Superior temporal gyrus (tissue), 1 donor: ENCODE results near the gene PRR33.
"Not testable (repeated sequence)": the region's sequence is repeated elsewhere in the genome, so short reads cannot be mapped to it uniquely, and the experiment has no call there.

Source experiments
- DNase-seq: peaks from one replicate; pipeline ENCODE4 v3.0.0-alpha.2; 2016; ENCODE audit errors: extremely low spot score

The PRR33 gene

DNA sequence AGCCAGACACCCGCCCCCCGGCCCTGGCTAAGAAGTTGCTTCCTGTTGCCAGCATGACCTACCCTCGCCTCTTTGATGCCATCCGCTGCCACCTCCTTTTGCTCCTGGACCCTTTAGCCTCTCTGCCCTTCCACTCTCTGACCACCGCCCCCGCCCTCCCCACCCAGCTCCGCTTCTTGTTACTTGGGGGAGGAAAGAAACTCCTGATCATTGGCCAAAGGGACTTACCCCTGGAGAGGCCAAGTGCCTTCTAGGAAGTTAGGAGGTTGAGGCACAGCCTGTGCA is at the start of gene PRR33:
TSS of gene PRR33 (minus strand) at position 65 of the 285 bp plus-strand sequence. CDS start 1,311 bp downstream, outside the sequence.
- no peak for DNase-seq

DNA sequence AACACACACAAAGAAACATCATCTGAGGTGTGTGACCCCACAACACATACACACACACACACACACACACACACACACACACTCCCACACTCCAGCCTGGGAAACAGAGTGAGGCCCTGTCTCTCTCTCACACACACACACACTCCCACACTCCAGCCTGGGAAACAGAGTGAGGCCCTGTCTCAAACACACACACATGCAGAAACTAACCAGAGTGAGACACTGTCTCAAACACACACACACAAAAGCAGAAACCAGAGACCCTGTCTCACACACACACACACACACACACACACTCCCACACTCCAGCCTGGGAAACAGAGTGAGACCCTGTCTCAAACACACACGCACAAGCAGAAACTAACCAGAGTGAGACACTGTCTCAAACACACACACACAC is 48.1 kb upstream of the PRR33 start:
- DNase-seq, result not testable (repeated sequence)

DNA sequence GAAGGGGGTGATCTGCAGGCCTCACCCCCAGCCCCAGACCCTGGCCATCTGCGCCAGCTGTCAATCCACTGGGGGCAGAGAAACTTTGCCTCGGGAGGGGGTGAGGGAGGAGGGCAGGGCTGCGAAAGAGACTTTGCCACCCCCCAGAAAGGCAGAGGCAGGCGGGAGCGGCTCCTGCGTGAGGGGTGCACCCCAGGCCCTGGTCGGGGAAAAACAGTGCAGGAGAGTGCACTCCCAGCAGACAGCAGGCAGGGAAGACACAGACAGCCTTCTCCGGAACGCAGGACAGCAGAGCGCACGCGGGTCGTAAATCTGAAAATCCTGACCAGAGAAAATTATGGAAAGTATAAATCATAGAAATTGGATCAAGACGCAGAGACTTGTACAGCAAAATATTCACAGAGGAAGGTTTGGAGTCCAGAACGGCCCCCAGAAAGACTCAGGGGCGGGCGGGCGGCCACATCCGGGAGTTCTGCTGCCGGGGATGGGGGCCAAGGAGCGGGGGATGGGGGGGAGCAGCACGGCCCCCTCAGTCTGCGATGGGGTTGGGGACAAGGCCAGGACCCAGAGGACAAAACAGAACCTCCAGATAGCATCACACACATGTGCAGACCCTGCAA is 47.4 kb upstream of the PRR33 start:
- no peak for DNase-seq

DNA sequence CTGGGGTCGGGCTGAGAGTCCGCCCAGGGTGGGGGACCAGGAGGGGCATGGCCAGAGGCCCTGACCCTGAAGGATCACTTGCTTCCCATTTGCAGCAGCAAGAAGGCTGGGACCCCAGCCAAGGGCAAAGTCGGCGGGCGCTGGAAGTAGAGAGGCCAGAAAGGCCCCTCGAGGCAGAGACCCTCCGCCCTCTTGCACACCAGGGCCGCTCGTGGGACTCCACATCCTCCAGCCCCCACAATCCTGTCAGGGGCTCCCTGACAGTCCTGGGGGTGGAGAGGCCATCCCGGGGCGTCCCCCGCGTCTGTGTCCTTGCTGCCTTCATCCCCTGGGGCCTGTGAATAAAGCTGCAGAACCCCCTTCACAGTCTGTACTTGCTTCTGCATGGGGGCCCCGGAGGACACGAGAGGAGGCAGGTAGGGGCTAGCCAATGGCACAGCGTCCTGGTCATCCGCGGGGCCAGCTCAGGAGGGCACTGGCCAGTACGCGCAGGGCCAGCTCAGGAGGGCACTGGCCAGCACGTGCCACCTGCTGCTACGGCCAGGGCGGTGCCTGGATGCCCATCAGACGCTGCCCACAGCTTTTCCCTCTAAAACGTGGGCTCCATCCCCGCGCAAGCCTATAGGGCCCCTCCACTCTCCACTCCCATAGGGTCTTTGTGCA is 46.8 kb upstream of the PRR33 start:
- DNase-seq, result no peak

DNA sequence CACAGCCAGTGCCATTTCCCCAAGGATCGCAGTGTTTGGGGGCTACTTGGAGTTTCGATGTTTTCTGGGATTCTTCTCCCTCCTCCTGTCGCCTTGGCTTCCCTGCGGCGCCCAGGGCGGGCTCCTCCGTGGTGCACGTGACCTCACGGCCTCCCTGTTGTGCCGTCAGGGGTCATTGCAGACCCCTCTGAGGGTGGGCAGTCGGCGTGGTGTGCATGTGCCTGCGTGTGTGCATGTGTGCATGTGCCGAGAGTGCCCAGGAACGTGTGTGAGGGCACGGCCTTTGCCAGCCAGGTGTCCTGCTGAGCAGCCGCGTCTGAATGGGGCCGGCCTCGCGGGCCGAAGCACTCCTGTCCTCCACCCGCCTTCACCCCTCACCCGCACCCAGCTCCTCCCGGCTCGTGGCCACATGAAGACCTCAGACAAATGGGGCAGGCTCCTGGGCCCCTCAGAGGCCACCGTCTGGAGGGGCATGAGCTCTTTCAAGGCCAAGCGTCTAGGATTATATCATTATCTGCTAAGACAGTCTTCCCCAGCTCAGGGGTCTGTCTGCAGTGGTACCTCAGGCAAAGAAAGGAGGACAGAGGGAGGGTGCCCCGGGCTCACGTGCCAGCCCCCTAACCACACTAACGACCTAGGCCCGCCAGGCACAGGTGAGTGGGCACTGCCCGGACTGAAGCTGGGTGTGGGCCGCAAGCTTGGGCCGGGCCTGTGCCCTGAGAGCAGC is 46.1 kb upstream of the PRR33 start:
- no peak for DNase-seq

DNA sequence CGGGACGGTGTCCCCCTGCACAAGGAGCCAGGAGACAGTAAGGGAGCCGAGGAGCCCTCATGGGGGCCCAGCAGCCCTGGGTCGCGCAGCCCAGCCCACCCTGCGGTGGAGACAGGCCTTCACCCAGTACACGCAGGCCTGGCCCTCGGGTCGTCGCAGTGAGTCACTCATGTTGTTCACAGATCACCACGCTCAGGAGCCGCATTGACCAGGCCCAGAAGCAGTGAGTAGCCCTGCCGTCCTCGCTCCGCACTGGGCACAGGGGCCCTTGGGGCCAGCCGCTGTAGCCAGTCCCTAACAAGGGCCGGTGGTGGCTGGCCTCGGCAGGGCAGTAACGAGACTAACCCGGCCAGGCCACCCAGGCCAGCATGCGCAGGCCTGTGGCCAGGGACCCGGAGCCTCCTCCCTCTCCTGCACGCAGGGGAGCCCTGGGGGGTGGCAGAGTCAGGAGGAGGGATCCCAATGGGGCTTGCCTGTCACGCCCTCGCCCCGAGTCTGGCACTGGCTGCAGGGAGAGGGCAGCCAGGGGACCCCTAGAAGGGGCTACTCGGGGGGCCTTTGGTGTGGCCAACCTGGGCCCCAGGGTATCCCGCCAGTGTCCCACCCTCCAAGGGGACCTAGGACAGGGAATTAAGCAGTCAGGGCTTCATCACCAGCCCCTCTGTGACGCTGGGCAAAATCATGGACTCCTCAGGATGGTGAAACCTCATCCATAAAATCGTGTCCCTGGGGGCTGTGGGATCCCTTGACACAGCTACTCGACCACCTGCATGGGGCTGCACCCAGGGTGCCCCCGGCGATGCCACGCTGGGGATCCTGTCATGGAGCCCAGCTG is 45.3 kb upstream of the PRR33 start:
- DNase-seq, result no peak

DNA sequence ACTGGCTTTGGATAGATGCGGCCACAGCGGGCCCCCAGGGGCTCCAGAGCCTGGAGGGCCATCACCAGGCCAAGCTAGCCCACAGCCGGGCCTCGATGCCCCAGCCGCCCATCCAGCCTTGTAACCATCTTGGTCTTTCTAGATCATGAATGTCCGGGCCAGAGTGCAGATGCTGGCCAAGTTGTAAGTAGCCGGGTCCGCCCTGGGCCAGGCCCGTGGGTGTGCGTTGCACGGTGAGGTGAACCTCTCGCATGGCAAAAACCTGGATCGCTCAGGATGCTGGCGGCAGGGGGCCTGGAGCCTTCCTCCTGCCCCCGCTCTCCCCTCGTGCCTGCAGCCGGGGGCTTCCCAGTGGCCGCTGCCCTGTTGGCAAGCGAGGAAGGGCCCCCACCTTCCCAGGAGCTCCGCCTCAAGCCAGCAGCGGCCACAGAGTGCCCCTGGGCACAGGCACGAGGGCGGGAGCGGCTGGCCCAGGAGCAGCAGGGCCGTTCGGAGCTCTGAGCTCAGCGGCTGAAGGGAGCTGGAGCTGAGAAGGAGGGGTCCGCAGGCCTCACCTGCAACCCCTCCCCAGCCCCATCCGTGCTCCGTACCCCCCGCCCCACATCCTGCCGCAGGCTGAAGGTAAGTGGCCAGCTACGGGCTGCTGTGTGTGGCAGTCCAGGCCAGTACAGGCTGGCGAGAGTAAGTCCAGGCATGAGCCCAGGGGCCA is 44.5 kb upstream of the PRR33 start:
- no peak for DNase-seq

DNA sequence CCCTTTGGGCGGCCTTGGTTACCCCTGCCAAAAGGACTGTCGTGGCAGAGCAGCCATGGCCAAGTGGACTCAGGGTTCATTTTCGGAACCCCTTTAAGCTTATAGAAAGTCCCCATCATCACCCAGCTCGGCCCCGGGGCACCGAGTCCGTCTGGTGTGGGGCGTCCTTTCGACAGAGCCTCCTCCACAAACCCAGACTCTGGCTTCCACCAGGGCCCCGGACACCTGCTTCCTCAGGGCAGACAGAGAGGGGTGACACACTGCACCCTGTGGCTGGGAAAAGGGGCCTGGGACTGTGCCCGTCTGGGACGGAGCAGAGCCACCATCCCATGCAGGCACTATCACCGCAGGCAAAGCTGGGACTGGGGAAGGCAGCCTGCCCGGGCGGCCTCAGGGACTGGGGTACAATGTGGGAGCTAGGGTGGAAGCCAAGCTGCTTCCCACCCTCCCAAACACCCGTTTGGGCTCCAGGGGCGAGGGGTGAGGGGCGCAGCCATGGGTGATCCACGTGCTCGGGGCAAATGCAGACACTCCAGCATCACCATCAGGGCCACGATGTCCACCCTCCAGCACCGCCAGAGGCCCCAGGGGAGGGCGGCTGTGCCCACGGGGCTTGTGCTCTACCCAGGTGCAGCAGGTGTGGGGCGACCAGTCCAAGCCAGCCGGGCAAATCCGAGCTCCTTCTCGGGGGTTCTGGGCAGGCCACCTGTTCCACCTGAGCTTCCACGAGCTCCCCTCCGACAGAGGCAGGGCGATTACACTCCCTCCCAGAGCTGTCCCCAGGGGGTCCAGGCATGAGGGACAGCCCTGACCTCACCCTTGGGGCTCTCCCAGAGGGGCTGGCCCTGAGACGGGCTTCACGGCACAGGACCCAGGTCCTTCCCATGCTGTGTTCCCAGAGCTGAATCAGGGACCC is 43.7 kb upstream of the PRR33 start:
- DNase-seq, result no peak

DNA sequence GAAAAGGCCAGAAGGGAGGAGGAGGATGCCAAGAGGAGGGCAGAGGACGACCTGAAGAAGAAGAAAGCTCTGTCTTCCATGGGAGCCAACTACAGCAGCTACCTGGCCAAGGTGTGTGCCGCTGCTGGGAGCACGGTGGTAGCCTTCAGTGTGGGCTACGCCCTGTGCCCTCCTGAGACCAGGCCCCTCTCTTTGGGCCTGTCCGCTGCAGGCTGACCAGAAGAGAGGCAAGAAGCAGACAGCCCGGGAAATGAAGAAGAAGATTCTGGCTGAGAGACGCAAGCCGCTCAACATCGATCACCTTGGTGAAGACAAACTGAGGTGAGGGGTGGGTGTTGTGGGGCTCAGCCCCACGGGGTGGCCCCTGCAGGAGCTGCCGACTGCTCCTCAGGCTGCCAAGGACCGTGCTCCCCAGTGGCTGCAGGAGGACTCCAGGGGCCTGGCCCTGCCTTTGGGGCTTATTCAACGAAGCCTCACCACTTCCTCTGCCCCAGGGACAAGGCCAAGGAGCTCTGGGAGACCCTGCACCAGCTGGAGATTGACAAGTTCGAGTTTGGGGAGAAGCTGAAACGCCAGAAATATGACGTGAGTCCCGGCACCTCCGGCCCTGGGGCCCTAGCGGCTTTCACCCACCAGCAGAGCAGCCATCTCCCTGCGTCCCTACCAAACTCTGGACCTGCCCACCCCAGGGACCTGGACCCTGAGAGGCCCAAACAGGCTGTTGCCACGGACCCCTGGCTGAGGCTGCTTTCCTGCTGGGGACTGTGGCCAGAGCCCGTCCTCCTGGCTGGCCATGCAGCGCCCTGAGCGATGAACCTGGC is 42.9 kb upstream of the PRR33 start:
- DNase-seq, result no peak

DNA sequence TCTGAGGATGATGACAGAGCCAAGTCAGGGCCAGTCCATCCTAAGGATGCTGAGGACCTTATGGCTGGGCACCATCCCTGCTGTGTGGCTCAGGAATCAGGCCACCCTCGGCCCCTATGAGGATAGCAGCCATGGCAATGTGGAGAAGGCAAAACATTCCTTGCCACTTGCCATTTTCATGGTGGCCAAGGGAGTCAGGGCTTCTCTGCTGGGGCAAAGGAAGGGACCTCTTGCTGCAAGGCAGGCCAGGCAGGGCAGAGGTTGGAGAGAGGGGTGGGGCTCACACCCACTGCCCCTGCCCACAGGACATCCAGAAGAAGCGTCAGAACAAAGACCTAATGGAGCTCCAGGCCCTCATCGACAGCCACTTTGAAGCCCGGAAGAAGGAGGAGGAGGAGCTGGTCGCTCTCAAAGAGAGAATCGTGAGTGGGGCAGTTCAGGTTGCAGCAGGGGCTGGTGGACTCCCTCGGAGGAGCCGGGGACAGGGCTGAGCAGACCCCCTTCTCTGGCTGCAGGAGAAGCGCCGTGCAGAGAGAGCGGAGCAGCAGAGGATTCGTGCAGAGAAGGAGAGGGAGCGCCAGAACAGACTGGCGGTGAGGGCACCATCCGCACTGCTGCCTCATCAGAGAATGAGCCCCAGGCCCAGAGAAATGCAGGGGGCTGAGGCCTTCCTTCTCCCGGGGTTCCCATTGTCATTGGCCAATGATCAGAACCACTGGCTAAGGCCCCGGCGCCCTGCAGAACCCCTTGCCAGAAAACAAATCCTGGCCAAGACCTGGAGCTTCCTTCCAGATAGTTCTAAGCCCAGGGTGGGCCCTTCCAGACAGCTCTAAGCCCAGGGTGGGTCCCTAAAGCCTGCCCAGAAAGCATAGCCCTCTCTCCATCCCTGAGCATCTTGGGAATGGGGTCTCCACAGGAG is 42.0 kb upstream of the PRR33 start:
- DNase-seq, result no peak

DNA sequence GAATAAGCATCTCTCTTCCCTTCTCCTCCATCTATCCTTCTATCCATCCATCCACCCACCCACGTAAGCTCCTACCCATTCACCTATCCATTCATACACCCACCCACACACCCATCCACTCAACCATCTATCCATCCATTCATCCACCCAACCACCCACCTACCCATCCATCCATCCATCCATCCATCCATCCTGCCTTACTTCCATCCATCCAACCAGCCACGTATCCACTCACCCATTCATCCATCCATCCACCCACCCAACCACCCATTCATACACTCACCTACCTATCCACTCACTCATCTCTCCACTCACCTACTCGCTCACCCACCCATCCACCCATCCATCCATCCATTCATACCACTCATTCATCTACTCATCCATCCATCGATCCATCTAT is 41.0 kb upstream of the PRR33 start:
- no peak for DNase-seq

DNA sequence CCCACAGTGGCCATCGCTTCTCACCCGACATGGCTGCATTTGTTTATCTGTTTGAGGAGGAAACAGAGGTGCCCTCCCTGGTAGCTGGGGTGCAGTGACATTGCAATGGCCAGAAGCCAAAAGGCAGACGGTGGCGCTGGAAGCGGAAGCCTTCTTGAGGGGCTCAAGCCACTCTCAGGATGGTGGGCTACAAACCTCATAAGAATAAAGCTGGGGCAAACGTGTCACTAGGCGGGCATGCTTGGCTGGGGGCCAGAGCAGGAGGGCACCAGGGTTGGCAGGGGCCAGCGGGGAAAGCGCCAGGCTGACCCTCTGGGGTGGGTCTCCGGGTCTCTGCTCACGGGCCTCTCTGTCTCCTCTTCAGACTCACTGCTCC is 40.4 kb upstream of the PRR33 start:
- DNase-seq, result no peak

DNA sequence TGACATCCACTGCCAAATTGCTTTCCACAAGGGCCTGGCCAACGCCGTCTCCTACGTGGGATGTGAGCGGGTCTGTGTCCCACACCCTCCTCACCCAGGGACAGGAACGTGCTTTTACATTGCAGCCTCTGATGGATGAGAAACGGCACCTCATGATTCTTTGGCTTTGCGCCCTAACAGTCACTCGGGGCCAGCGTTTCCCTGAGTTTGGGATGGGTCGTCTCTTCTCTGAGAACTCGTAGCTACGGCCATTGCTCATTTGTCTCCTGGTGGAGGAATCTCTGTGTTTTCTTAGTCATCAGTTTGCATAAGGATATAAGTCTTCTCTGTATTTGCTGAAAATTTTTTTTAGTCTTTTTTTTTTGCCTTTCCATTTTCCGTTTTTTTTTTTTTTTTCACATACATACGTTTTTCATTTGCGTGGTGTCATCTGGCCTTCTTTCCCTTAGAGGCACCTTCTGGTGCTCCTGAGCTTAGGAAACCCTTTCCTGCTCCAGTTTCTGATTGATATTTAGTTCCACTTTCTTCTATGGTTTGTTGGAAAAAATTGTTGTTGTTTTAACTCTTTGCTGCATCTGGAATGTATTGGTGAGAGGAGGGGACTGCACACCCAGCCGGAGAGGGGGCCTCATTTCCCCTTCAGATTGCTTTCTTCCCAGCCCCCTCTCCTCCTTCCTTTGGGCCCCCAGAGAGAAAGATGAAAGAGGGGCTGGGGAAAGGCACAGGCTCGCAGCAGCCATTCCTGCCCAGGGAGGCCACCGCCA is 39.8 kb upstream of the PRR33 start:
- no peak for DNase-seq

DNA sequence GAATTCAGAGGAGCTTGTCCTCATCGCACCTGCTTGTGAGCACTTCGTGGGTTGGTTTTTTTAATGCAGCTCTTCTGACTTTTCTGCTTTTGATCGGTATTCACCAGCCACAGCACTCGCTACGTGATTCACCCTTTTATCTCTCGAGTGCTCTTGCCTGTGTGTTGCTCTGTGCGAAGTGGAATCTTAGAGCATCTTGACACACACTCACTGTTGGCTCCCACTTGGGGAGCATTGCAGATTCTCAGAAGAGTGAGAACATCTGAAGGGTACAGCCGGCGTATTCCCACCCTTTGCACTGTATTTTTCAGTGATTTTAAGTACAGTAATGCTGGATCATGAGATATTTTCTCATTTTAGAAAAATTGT is 38.8 kb upstream of the PRR33 start:
- no peak for DNase-seq

DNA sequence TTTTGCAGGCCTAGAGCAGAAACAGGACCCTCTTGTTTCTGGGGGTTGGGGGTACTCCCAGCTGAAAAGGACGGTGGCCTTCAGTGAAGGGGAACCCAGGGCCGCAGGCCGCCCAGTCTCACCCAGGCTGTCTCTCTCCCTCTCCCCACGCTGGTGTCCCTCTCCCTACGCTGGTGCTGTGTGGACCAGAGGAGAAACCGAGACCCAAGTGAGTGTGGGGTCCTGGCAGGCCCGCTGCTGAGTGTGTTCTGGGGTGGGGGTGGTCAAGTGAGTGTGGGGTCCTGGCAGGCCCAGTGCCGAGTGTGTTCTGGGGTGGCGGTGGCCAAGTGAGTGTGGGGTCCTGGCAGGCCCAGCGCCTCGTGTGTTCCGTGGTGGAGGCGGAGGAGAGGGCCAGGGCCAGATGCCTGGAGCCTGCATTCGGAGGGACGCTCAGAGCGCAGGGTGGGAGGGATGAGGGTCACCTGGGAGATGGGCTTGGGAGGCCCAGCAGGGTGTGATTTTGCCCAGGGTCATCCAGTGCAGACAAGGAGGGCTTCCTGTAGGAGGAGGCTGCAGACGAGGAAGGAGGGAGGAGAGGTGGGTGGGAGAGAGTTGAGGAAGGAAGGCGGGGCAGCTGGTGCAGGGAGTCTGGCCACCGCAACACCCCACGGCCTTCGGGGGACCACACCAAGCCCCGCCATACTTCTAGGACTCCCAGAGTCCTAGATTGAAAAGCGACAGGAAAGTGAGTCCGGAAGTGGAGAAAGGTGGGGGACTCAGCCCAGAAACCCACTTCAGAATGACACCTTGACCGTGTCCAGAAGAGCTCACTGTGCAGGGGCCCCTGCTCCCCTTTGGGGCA is 38.1 kb upstream of the PRR33 start:
- no peak for DNase-seq

DNA sequence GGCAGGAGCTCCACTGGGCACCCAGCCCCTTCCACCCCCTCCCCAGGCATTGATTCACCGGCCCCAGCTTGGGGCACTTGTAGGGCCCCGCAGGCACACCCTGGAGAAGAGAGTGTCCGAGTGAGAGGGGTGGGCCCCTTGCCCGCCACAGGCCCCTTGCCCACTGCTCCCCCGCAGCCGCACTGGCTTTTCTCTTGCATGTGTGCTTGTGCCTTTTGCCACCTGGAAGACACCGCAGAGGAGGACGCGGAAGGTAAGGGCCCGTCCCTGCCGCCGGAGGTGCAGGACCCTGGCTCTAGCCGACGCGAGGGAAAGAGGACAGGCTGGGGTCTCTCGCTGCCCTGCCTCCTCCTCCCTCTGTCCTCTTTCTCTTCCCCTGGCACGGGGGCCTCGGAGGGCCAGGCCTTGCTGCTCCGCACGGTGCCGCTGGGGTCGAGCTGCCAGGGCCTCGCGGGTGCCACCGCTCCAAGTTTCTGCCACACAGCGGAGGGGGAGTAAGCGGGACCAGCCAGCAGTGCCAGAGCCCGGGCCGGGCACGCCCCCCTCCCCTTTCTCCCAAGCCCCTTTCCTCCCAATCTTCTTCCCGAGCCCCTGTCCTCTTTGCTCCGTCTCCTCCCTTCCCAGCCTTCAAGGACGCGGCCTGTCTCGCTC is 37.3 kb upstream of the PRR33 start:
- DNase-seq, result no peak

DNA sequence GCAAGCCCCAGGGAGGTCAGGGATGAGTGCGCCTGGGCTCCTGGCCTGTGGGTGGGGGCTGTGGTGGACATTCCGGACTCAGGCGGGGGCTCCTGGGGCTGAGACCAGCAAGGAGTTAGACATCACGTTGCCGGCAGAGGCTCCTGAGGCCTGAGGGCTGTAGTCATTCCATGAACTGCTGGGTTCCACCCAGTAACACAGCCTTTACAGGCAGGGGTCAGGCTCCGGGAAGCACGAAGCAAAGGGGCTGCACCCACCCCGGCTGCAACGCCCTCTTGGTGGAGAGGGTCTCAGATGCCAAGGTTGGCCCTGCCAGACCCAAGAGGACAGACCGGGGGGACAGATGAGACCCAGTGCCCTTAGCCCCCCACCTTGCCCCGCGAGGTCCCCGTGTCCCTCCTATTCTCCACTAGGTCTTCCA is 36.8 kb upstream of the PRR33 start:
- no peak for DNase-seq
